Measurements from ENCODE around the gene CNTNAP2.

GRCh38 chr7:147904219-147904576 lies 1787.6 kb downstream of the CNTNAP2 start:
- TF ChIP-seq CTCF (IDR thresholded peaks at IDR 0.05) (no peak), POLR2A (IDR thresholded peaks at IDR 0.05) (no peak)
